ENCODE measurements around the gene MNX1. TPM values are rescaled to one million over a fixed set of nuclear protein-coding genes. Genes with fewer than 3 reads are reported as not detected.

MNX1 gene
- total RNA-seq, 1 donor from 2014 or later, result not detected

DNA sequence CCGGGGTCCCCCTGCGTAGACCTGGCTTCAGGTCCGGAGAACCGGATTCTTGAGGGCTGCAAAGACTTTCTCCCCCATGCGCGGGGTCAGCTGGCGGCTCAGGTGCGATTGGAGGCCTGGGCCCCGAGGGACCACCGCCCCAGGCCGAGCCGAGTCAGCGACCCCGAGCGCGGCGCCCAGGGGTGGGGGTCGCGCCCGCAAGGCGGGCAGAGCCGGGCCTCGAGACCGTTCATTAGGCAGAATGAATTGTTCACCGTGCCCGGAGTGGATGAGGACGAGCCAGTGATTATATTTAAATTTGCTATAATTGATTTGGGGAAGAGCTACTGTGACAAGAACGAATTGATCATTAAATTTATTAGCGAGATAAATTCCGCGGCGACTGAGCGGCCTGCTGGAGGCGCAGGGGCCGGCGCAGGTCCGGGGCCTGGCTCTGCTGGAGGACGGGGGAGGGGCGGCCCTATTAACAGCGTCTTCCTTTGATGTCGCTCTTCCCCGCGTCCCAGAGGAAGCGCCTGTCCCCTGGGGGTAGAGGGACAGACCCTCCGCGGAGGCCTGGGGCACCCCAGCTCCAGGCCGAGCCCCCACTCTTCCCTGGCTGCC is 7.5 kb downstream of the MNX1 start:
- no peak for DNase-seq

DNA sequence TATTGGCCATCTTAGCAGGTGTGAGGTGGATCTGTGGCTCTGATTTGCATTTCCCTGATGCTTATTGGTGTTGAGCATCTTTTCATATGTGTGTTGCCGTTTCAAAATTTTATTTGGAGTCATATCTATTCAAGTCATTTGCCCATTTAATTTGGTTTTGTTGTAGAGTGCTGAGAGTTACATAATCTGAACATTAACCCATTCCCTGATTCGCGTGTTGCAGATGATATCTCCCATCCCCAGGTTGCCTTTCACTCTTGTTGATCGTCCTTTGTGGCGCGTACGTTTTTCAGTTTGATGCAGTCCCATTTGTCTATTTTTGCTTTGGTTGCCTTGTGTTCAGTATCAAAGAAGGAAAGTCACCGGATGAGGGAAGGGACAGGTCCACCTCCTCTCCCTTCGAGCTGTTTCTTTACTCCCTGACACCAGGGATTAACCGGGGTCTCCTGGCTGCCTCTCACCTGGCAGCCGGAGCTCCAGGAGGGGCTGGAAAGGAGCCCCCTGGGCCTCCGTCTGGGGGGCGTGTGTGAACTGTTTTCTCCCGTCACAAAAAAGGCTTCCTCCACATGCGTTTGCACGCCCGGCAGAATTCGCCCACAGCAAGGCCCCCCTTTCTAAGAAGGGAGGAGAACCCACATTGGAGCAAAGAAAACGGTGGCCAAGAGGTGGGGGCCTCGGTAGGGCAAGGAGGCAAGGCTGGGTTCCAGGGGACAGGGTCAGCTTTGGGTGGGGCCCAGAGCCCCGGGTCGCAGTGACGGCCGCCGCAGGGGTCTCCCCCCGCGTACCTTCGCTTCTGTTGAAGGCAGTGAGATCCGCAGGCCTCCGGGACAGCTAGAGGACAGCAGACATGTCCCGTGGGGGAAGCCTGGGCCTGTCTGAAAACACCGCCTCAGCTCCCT is 8.3 kb downstream of the MNX1 start:
- no peak for DNase-seq

DNA sequence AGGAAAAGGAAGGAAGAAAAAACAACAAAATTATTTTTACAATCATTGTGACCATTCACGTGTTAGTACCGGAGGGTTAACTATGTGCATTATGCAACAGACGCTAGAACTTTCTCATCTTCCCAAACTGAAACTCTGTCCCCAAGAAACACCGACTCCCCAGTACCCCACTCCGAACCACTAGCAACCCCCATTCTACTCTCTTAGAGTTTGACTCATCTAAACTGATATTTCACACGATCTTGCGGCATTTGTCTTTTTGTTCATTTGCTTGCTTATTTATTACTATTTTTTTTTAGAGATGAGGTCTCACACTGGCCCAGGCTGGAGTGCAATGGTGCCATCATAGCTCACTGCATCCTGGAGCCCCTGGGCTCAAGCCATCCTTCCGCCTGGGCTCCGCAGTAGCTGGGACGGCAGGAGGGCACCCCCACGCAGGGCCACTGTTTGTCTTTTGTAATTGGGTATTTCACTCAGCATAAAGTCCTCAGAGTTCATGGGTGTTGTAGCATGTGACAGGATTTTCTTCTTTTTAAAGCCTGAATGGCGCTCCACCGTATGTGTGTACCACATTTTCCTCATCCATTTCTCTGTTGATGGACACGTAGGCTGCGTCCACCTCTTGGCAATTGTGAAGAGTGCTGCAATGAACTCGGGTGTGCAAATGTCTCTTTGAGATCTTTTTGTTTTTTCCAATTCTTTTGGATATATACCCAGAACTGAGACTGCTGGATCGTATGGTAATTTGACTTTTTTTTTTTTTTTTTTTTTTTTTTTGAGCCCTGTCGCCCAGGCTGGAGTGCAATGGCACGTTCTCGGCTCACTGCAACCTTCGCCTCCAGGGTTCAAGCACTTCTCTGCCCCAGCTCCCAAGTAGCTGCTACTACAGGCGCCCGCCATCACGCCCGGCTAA is 9.5 kb downstream of the MNX1 start:
- no peak for DNase-seq

DNA sequence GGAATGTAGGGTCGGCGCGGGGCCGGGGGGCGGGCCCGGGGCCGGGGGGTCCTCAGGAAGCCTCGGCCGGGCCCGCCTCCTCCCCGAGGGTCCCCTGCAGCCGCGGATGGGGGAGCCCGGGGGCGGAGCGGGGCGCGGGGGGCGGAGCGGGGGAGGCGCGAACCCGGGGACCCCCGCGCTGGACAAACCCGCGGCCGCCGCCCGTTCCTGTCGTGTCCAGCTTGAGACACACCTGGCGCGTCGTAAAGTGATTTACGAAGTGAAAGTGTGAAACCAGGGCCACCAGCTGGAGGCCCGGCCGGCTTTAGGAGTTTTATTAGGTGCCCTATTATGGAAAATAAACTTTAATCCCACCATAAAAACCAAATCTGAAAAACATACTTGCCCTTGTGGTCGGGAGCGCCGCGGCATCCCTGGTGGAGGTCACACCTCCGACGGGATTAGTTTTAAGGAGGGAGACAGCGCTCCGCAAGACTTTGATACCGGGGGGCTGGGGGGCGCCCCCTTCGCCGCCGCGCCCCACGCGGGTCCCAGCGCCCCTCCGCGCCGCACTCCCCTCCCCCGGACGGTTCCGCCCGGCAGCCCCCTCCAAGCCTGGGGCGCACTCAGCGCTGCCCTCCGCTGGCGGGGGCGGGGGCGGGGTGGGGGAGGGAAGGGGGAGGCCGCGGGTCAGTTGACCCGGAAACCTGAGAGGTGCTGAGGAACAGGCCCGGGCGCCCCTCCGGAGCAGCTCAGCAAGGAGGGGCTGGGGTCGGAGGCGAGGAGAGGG is 10.3 kb downstream of the MNX1 start:
- DNase-seq, result no peak

DNA sequence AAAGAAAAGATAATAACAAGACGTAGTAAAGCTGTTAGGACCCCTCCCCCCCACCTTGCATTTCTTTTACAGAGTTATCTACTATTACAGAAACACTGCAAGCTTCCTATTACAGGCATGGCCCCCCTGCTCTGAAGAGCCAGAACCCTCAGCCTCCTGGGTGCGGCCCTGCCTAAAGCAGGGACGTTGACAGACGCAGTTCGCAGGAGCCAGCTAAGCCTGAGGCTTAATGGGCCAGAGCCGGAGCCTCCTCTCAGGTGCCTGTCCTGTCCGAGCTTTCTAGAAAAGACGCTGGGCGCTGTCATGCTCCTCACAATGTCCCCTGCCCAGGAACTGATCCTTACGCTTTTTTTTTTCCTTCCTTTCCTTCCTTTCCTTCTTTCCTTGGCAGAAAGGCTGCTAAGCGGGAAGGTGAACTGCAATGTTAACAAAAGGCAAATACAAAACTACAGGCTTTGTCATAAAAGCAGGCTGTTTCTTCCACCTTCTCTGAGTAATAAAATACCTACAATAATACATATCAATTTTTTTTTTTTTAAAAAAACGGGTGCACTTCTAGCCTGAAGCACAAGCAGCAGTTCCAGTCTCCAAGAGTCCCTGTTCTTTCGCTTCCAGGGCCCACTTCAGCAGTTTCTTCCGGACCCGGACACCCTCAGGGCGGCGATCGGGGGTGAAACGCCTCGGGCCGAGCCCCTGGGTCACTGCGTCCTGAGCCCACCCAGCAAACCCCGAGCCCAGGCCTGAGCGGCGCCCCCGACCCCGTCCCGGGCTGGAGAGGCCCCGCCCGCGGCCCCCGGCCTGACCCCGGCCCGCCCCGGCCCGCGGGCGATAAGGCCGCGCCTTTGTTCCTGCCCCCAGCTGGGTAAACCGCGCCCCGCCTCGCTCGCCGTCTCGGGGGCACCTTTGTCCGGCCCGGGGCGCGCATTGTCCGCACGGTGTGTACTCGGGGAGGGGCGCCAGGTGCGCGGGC is 11.2 kb downstream of the MNX1 start:
- no peak for DNase-seq

DNA sequence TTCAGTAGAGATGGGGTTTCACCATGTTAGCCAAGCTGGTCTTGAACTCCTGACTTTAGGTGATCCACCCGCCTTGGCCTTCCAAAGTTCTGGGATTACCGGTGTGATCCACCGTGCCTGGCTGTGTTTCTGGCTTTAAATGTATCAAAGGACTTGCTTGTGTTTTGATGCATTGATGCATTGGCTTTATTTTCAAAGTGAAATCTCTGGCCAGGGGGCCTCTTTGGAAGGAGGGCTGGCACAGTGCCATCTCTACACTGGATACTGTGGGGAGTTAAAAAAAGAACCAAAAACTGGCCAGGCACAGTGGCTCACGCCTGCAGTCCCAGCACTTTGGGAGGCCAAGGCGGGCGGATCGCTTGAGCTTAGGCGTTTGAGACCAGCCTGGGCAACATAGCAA is 16.0 kb downstream of the MNX1 start:
- DNase-seq, result no peak

DNA sequence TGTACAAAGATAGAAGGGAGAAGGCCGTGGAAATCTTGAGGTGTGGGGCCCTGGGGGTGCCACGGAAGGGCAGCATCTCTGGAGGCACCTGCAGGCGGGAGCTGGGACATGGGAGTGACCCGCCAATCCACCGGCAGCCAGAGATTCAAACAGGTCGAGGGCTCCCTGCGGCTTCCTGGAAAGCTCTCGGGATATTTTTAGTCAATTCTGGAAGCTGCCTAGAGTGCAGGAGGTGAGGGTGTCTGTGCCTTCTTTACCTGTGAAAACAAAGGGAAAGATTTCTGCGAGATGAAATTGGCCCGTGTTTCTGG is 16.6 kb downstream of the MNX1 start:
- DNase-seq, result no peak

DNA sequence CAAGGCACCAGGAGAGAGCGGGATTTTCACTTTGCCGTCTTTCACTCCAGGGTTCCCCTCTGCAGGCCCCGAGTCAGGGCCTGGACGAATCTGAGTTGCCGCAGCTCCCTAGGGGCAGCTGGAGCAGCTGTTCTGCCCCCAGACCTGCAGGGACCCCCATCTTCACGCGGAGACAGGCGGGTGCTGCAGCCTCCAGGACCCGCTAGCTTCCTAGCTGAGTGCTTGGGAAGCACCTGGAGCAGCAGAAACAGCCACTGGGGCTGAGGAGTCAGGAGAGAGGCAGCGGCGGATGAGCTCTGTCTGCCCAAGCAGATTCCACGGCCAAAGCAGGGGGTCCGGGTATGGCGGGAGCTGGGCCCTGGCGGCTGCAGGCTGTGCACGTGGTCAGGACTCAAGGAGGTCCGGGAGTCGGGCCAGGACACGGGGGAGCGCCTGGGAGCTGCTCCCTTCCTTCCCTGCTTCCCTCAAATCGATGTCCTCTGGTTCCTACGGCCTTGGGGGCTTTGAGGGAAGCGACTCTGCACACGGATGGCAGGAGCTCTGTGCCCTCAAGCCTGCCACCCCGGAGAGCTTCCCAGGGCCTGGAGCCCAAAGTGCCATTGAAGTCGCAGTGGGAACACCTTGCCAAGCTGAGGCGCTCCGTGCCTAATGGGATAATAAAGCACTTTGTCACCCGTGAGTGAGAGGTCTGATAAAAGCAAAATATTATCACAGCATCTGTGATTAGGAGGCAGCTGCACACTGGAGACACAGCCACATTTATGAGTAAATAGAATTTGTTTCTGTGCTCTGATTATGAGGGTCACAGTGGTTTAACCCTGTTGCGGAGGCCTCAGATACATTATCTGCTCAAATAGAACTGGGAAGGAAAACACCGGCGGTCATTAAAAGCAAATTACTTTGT is 17.2 kb downstream of the MNX1 start:
- DNase-seq, result no peak

DNA sequence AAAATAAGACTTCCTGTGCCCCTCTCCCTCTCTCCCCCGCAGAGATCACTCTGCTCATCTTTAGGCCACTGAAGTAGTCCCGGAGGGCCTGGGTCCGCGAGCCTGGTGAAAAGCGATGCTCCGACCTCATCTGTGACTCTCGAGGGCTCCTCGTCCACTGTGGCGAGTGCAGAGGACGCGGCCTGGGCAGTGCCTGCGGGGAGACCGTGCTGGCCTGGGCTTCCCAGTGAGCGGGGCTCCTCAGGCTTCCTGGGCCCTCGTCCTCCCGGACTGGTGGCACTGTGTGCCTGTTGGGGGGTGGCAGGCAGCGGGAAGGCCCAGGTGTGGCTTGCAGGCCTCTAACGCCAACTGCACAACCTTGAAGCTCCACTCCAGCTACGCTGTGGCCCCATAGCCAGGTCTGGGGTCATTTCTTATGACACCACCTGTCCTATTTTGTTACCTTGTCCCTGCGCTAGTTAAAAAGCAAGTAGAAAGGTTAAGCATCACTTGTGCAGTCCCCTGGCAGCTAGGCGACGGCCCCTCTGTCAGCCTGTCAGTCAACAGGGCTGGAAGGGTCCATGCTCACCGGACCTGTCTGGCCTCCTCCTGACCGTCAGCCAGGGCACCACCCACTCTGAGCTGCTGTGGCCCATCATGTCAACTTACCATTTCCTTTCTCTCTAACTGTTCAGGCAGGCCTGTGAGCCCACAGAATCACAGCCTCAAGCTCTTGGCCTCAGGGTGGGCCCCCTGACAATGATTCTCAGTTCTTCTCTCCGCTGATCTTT is 20.5 kb downstream of the MNX1 start:
- DNase-seq, result no peak

DNA sequence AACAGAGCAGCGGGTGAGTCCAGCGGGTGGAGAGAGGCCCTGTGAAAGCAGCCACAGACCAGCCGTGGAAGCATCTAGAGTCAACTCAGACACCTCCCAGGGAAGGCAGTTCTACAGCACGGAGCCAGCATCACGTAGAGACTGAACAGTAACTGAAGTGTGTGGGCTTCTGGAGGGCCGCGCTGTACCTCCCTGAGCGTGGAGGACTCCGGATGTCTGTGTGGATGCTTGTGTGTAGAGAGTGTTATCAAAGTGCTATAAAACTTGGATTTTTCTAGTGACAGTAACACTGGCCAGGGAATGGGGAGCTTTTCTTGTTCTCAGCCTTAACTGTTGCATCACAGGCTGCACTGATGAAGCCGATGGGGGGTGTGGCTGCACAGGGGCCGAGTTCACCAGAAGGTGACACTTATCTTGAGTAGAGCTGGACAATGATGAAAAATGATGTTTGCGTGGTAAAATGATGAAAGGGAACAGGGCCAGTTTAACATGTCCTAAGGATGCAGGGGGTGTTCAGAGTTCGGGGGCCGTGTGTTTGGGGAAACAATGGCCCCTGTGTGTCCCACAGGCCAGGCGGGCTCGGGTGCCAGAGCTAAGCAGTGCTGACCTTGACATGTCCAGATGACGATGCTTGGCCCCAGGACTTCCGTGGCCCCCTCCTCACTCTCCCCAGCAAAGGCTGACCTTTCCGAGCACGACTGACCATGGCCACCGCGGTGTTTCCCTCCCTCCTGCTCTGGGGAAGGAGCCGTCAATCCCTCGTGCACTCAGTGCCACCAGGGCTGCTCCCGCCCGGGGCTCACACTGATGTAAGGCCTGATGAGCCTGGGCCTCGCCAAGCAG is 21.9 kb downstream of the MNX1 start:
- no peak for DNase-seq

DNA sequence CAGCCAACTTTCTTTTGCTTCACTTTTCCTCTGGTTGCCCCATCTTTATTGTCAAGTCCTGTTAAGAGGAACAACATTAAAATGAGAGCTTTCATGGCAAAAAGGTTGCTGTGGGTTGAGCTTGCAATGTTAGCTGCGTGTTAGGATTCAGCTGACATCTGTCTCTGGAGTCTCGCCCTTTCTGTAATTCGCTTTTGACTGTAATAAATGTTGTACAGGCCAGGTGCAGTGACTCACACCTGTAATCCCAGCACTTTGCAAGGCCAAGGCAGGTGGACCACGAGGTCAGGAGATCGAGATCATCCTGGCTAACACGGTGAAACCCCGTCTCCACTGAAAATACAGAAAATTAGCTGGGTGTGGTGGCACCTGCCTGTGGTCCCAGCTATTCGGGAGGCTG is 24.1 kb downstream of the MNX1 start:
- no peak for DNase-seq

DNA sequence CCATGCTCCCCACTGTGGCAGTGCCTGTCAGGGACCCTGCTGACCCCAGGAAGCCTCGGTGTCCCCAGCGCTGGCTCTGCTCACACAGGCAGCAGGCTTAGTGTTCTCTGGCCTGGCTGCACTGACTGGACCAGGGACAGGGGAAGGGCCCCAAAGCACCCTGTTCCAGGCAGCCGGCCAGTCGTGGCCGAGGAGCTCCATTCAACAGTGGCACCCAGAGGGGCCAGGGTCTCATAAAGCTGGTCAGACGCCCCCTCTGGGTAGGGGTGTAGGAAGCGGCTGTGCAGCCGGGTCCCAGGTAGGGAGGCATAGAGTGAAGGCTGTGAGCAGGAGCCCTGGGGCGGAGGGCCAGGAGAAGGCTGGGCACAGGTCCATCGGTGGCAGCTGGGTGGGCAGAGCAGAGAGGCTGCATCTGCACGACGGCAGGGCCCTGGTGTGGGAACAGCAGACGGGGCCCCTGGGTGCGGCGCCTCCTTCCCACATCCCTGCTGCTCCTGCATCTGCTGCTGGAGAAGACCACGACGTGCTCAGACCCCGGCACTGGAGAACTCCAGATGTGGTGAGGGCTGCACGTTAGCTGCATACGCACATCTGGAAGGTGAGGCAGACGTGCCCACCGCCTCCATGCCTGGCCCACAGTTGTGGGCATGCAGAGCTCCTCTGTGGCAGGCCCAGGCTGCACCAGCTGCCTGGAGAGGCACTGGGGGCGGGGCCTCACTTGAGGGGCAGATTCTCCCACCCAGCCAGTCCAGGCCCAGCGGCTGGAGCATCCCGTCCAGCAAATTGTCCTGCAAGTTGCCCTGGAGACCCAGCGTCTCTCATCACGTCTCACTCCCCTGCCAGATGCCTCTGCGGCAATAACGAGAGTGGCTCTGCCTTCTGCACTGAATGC is 25.1 kb downstream of the MNX1 start:
- no peak for DNase-seq

DNA sequence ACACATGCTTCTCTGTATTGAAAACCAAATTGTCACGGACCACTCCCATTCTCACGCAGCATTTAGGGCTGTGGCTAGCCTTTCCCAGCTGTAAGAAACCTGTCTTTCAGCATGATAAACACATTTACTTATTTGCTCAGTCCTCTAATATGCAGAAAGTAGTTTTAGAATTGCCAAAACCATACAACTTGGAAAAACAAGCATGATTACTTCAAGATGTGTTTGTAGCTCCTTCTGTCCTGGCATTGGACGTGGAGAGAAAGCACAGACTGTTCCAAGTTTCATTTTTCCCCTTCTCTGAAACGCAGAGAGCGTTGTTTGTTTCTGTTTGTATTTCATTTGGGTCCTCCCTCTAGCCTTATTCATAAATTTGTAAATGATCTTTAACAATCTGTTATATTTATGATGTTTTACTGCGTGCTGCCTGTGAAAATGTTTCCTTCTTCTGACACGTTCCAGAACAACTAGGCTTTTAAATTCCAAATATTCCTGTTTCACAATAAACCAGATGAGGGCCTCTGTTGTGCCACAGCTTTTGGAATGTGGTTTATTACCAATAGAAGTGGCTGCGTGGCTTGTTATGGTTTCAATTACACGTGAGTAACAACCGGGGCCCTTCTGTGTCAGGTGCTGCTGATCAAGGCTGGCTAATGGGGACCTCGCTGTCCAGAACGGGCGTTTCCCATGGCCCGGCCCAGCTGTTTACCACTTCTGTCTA is 26.1 kb downstream of the MNX1 start:
- DNase-seq, result no peak

DNA sequence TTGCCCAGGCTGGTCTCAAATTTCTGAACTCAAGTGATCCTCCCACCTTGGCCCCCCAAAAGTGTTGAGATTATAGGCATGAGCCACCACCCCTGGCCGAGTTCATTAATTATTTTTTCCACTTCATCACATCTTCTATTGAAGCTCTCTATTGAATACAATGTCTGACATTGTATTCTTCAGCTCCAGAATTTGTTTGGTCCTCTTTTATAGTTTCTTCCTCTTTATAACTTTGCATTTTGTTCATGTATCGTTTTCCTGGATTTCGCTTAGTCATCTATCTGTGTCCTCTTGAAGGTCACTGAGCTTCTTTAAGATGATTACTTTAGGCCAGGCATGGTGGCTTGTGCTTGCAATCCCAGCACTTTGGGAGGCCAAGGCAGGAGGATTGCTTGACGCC is 30.8 kb downstream of the MNX1 start:
- DNase-seq, result no peak

DNA sequence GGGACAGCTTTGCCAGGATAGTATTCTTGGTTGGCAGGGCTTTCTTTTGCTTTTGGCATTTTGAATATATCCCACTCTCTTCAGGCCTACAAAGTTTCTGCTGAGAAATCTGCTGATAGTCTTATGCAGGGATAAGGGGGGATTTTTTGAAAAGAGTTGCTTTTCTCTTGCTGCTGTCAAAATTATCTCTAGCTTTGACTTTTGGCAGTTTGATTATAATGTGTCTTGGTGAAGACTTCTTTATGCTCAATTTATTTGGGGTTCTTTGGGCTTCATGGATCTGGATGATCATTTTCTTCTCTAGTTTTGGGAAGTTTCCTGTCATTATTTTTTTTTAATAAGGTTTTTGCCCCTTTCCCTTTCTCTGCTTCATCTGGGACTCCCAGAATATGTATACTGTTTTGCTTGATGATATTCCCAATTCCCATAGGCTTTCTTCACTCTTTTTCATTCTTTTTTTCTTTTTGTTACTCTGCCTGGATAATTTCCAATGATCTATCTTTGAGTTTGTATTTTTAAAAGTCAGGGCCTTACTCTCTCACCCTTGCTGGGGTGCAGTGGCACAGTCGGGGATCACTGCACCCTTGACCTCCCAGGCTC is 31.4 kb downstream of the MNX1 start:
- no peak for DNase-seq

DNA sequence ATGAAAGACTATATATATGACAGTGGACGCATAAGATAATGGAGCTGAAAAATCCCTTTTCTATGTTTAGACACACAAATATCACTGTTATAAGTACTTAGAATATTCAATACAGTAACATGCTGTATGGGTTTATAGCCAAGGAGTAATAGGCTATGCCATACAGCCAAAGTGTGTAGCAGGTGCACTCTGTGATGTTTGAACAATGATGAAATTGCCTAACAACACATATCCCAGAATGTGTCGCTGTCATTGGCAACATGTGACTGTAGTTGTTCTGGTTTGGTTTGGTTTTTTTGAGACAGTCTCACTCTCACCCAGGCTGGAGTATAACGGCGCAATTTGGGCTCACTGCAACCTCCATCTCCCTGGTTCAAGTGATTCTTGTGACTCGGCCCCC is 34.8 kb downstream of the MNX1 start:
- no peak for DNase-seq

All from occipital lobe (tissue), 2 donors.